Measurements from ENCODE around the gene C15orf61. TPM values are rescaled to one million over a fixed set of nuclear protein-coding genes. Genes with fewer than 3 reads are reported as not detected.

The C15orf61 gene
- total RNA-seq, 1 experiment from 2014 or later = 5.6 TPM

DNA sequence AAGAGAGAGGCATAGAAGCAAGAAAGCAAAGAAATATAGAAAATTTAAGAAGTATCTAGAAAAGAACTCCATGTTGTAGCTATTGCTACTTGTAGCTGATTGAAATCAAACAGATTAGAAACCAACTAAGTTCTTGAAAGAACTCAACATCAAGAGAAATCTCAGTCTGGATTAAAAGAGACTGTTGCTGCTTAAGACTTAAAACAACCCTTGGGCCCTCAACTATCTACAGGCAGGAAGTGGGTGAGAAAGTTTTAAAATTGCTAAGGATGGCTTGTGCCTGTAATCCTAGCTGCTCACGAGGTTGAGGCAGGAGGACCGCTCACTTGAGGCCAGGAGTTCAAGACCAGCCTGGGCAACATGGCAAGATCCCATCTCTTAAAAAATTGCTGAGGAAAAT, 39.3 kb upstream of the C15orf61 start:
- intact Hi-C loops (cut with micrococcal nuclease; ENCODE audit: unreplicated experiment) (no loop called here), in situ Hi-C loops (cut with HindIII; ENCODE audit: low pct_unique_long_range_greater_than_20kb, low sequenced_read_pairs) (no loop called here)
- Histone ChIP-seq H3K4me3 (ENCODE audit: low read depth in 2 of 2, low read length in 2 of 2) (no peak overlapping the region), H3K9me3 (ENCODE audit: control insufficient read depth, insufficient read depth, low read depth, low read length) (no peaks in the 10 kb centered on the region), H3K27ac (ENCODE audit: low read length) (no peak overlapping the region), H3K27me3 (ENCODE audit: control insufficient read depth, insufficient read depth, low read length) (no peaks in the 10 kb centered on the region; the same call in 1 of the 2 replicates), H3K36me3 (ENCODE audit: control insufficient read depth, insufficient read depth, low read length) (no peaks in the 10 kb centered on the region), H3K4me1 (ENCODE audit: control insufficient read depth, insufficient read depth, low read length) (no peaks in the 10 kb centered on the region)
- TF ChIP-seq TCF7L2 (IDR thresholded peaks at IDR 0.05; ENCODE audit: low read depth, low read length) (no peak), SIN3A (IDR thresholded peaks at IDR 0.05; ENCODE audit: borderline replicate concordance, insufficient read depth, low read depth, low read length) (no peak), POLR2AphosphoS5 (IDR thresholded peaks at IDR 0.05; ENCODE audit: low read depth, low read length) (no peak), CTCF (IDR thresholded peaks at IDR 0.05) (no peak)
- TF ChIP-seq, protein P1, sequence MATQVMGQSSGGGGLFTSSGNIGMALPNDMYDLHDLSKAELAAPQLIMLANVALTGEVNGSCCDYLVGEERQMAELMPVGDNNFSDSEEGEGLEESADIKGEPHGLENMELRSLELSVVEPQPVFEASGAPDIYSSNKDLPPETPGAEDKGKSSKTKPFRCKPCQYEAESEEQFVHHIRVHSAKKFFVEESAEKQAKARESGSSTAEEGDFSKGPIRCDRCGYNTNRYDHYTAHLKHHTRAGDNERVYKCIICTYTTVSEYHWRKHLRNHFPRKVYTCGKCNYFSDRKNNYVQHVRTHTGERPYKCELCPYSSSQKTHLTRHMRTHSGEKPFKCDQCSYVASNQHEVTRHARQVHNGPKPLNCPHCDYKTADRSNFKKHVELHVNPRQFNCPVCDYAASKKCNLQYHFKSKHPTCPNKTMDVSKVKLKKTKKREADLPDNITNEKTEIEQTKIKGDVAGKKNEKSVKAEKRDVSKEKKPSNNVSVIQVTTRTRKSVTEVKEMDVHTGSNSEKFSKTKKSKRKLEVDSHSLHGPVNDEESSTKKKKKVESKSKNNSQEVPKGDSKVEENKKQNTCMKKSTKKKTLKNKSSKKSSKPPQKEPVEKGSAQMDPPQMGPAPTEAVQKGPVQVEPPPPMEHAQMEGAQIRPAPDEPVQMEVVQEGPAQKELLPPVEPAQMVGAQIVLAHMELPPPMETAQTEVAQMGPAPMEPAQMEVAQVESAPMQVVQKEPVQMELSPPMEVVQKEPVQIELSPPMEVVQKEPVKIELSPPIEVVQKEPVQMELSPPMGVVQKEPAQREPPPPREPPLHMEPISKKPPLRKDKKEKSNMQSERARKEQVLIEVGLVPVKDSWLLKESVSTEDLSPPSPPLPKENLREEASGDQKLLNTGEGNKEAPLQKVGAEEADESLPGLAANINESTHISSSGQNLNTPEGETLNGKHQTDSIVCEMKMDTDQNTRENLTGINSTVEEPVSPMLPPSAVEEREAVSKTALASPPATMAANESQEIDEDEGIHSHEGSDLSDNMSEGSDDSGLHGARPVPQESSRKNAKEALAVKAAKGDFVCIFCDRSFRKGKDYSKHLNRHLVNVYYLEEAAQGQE (IDR thresholded peaks at IDR 0.05; ENCODE audit: insufficient read depth in 1 of 2, low read depth in 2 of 2, low read length in 1 of 2) = no peak
- ATAC-seq (no peak), DNase-seq (ENCODE audit: low read depth, low spot score) (no peak)
- ChIA-PET POLR2A (no interaction called here), CTCF (no interaction called here)
- BruUV-seq (replicated peaks) = no TSS peak

- H3K27me3 ChIP-seq (ENCODE audit: control insufficient read depth, insufficient read depth, low read length) = no peaks in the 10 kb centered on the region
- POLR2A ChIA-PET = no interaction called here
- TF ChIP-seq TCF7L2 (IDR thresholded peaks at IDR 0.05; ENCODE audit: low read depth, low read length) (no peak), POLR2AphosphoS5 (IDR thresholded peaks at IDR 0.05; ENCODE audit: low read depth, low read length) (no peak), SIN3A (IDR thresholded peaks at IDR 0.05; ENCODE audit: borderline replicate concordance, insufficient read depth, low read depth, low read length) (no peak), CTCF (IDR thresholded peaks at IDR 0.05) (no peak)
- TF ChIP-seq, protein P1 (IDR thresholded peaks at IDR 0.05; ENCODE audit: insufficient read depth in 1 of 2, low read depth in 2 of 2, low read length in 1 of 2) = no peak
- DNase-seq (ENCODE audit: low read depth, low spot score) = no peak
- no peaks in the 10 kb centered on the region for H3K36me3 ChIP-seq (ENCODE audit: control insufficient read depth, insufficient read depth, low read length)
- CTCF ChIA-PET = no interaction called here
- no peak overlapping the region for H3K4me3 ChIP-seq (ENCODE audit: low read depth in 2 of 2, low read length in 2 of 2)
- intact Hi-C loops (cut with micrococcal nuclease; ENCODE audit: unreplicated experiment) (no loop called here), in situ Hi-C loops (cut with HindIII; ENCODE audit: low pct_unique_long_range_greater_than_20kb, low sequenced_read_pairs) (no loop called here)
- H3K9me3 ChIP-seq (ENCODE audit: control insufficient read depth, insufficient read depth, low read depth, low read length) = no peaks in the 10 kb centered on the region
- no TSS peak for BruUV-seq (replicated peaks)
- H3K4me1 ChIP-seq (ENCODE audit: control insufficient read depth, insufficient read depth, low read length) = no peaks in the 10 kb centered on the region
- no peak for ATAC-seq
- no peak overlapping the region for H3K27ac ChIP-seq (ENCODE audit: low read length)
These were observed 25.3 kb upstream of the C15orf61 start for GRCh38 chr15:67495585-67495984.

Data from Panc1 (cell line).